K562 (cell line): ENCODE data around the gene SLAMF9.

ENCODE experiments used
- CTCF ChIP-seq, 3 experiments: IDR thresholded peaks in 2 of 3; conservative IDR thresholded peaks in 1 of 3; 2 replicates each; pipeline ENCODE4 v1.5.1; 2011 to 2012; ENCODE audit warnings: low read length in 3 of 3, mild to moderate bottlenecking in 3 of 3, control low read depth in 2 of 3, improper control_type of control experiment in 1 of 3, inconsistent platforms in 1 of 3, low read depth in 1 of 3, mixed read lengths in 1 of 3, moderate library complexity in 1 of 3; ENCODE audit not compliant: insufficient read depth in 2 of 3
- FOXP1 ChIP-seq: sonication (generic); formaldehyde crosslinking; IDR thresholded peaks from 2 replicates; pipeline ENCODE4 v1.8.0; 2022; ENCODE audit warnings: mild to moderate bottlenecking, missing genetic modification reagents
- HSF4 ChIP-seq: fragments of 250-450 bp; sonication (Bioruptor Pico); IDR thresholded peaks from 2 replicates; pipeline ENCODE4 v2.1.2; 2022; ENCODE audit warnings: mild to moderate bottlenecking, moderate library complexity, borderline replicate concordance
- RAD21 ChIP-seq, 2 experiments: fragments of 250-450 bp in 1 of 2; fragments of 450-650 bp in 1 of 2; sonication (Bioruptor Pico) in 1 of 2; formaldehyde crosslinking in 1 of 2; IDR thresholded peaks in 1 of 2; conservative IDR thresholded peaks in 1 of 2; 2 replicates each; pipeline versions ENCODE4 v1.4.0 to v1.8.0; 2020 to 2022; ENCODE audit warnings: mild to moderate bottlenecking in 2 of 2, moderate library complexity in 1 of 2
- SRSF9 ChIP-seq: fragments of 200-400 bp; formaldehyde crosslinking; IDR thresholded peaks from 2 replicates; pipeline ENCODE4 v1.6.1; 2017; ENCODE audit warnings: low read depth, low read length, borderline replicate concordance

- TF ChIP-seq HSF4 (CRISPR knock-in tag), result no peak
- no peak for TF ChIP-seq FOXP1 (CRISPR knock-in tag)
- no peak for TF ChIP-seq CTCF (IDR thresholded peaks at IDR 0.05 in 2 of 3, conservative IDR thresholded peaks at IDR 0.05 in 1 of 3; ENCODE audit: insufficient read depth in 2 of 3, low read depth in 1 of 3, low read length in 3 of 3)
- no peak for TF ChIP-seq SRSF9
- TF ChIP-seq RAD21 (CRISPR knock-in tag; conservative IDR thresholded peaks at IDR 0.05 in 1 of 2, IDR thresholded peaks at IDR 0.05 in 1 of 2), result no peak
Observed at GRCh38 chr1:159917533-159918351, 36.3 kb downstream of the SLAMF9 start.
